IMR-90 (cell line): ENCODE results near the gene EYS. TPM values are rescaled to one million over a fixed set of nuclear protein-coding genes. Genes with fewer than 3 reads are reported as not detected.

ENCODE experiments used
- ATAC-seq: fragments of 200-7000 bp; cut with Tn5 transposase; 2 replicates; pipeline ENCODE4 v1.9.1; 2020; ENCODE audit warnings: low read depth, mild to moderate bottlenecking, moderate library complexity
- BruUV-seq: library from RNA; stranded (reverse); fragments of 400-500 nt; replicated peaks from 2 replicates; lab custom pipeline; 2021; lab: Mats Ljungman, UMichigan
- CTCF ChIA-PET: fragments of 300-600 bp; formaldehyde crosslinking; extraction: SDS; loops from one replicate; lab custom pipeline; 2021; ENCODE audit warnings: antibody characterized with exemption; lab: Yijun Ruan, JAX
- POLR2A ChIA-PET: fragments of 300-600 bp; sonication (Branson Sonifier 250); formaldehyde crosslinking; loops from one replicate; lab custom pipeline; 2022; ENCODE audit warnings: antibody characterized with exemption; ENCODE audit not compliant: unreplicated experiment; lab: Charles Lee
- DNase-seq: peaks from one replicate; pipeline ENCODE4 v3.0.0; 2013
- H2AFZ ChIP-seq: replicated peaks from 2 replicates; pipeline ENCODE3; 2013; ENCODE audit warnings: low read length, mild to moderate bottlenecking; ENCODE audit not compliant: poor library complexity
- H2AK5ac ChIP-seq: 2 replicates; pipeline ENCODE4 v1.6.1; 2013; ENCODE audit warnings: low read depth, low read length, inconsistent platforms
- H2AK9ac ChIP-seq: replicated peaks from 2 replicates; pipeline ENCODE3; 2013; ENCODE audit warnings: mild to moderate bottlenecking, low read depth, low read length, moderate library complexity; ENCODE audit not compliant: poor library complexity
- H2BK120ac ChIP-seq: 2 replicates; pipeline ENCODE4 v1.6.1; 2013; ENCODE audit warnings: low read depth, low read length, inconsistent platforms
- H2BK15ac ChIP-seq: 3 replicates; pipeline ENCODE4 v1.6.1; 2013; ENCODE audit warnings: low read depth, low read length, inconsistent platforms
- H2BK20ac ChIP-seq: 2 replicates; pipeline ENCODE4 v1.6.1; 2013; ENCODE audit warnings: low read depth, mild to moderate bottlenecking, inconsistent platforms, low read length, moderate library complexity
- H2BK5ac ChIP-seq: 2 replicates; pipeline ENCODE4 v1.6.1; 2013; ENCODE audit warnings: mild to moderate bottlenecking, low read depth, low read length, inconsistent platforms; ENCODE audit not compliant: poor library complexity, severe bottlenecking
- H3K14ac ChIP-seq: replicated peaks from 2 replicates; pipeline ENCODE4 v1.6.1; 2013; ENCODE audit warnings: low read depth, low read length, inconsistent platforms
- H3K18ac ChIP-seq: 2 replicates; pipeline ENCODE4 v1.6.1; 2013; ENCODE audit warnings: low read depth, low read length, control low read depth
- H3K23ac ChIP-seq: 2 replicates; pipeline ENCODE4 v1.6.1; 2013; ENCODE audit warnings: low read depth, low read length, inconsistent platforms
- H3K27ac ChIP-seq: 2 replicates; pipeline ENCODE4 v1.5.1; 2013; ENCODE audit warnings: mild to moderate bottlenecking, control low read depth, low read length; ENCODE audit not compliant: insufficient read depth
- H3K27me3 ChIP-seq: 2 replicates; pipeline ENCODE4 v1.6.1; 2013; ENCODE audit warnings: low read length; ENCODE audit not compliant: control insufficient read depth, insufficient read depth
- H3K36me3 ChIP-seq: 2 replicates; pipeline ENCODE4 v1.6.1; 2013; ENCODE audit warnings: low read length, mixed read lengths; ENCODE audit not compliant: control insufficient read depth, insufficient read depth
- H3K4ac ChIP-seq: 2 replicates; pipeline ENCODE4 v1.6.1; 2013; ENCODE audit warnings: low read depth, low read length, inconsistent platforms
- H3K4me1 ChIP-seq: 2 replicates; pipeline ENCODE4 v1.6.1; 2013; ENCODE audit warnings: low read length, mixed read lengths; ENCODE audit not compliant: control insufficient read depth, insufficient read depth
- H3K4me2 ChIP-seq: 2 replicates; pipeline ENCODE4 v1.6.1; 2013; ENCODE audit warnings: low read depth, mild to moderate bottlenecking, control low read depth, low read length, moderate library complexity
- H3K4me3 ChIP-seq: 2 replicates; pipeline ENCODE4 v1.5.1; 2013; ENCODE audit warnings: low read depth, mild to moderate bottlenecking, control low read depth, low read length, moderate library complexity; ENCODE audit not compliant: insufficient read depth
- H3K56ac ChIP-seq: 2 replicates; pipeline ENCODE4 v1.6.1; 2013; ENCODE audit warnings: low read length, inconsistent platforms; ENCODE audit not compliant: insufficient read depth; ENCODE audit errors: extremely low read depth
- H3K79me1 ChIP-seq, 2 experiments: 2 replicates each; pipeline ENCODE4 v1.6.1; 2013; ENCODE audit warnings: low read length in 2 of 2, inconsistent platforms in 1 of 2, low read depth in 1 of 2
- H3K9ac ChIP-seq: 2 replicates; pipeline ENCODE4 v1.6.1; 2013; ENCODE audit warnings: low read depth, low read length, control low read depth
- H3K9me1 ChIP-seq: 2 replicates; pipeline ENCODE4 v1.6.1; 2013; ENCODE audit warnings: low read length, inconsistent platforms; ENCODE audit not compliant: insufficient read depth
- H3K9me3 ChIP-seq: 2 replicates; pipeline ENCODE4 v1.6.1; 2013; ENCODE audit warnings: low read length; ENCODE audit not compliant: control insufficient read depth, insufficient read depth
- H4K20me1 ChIP-seq: 2 replicates; pipeline ENCODE4 v1.6.1; 2013; ENCODE audit warnings: low read length, inconsistent platforms; ENCODE audit not compliant: insufficient read depth
- H4K5ac ChIP-seq: 2 replicates; pipeline ENCODE4 v1.6.1; 2013; ENCODE audit warnings: mild to moderate bottlenecking, low read depth, low read length, control low read depth
- H4K8ac ChIP-seq, 2 experiments: 2 replicates each; pipeline ENCODE4 v1.6.1; 2013; ENCODE audit warnings: low read depth in 2 of 2, low read length in 2 of 2, control low read depth in 1 of 2, inconsistent platforms in 1 of 2
- H4K91ac ChIP-seq: 2 replicates; pipeline ENCODE4 v1.6.1; 2013; ENCODE audit warnings: low read depth, low read length, inconsistent platforms; ENCODE audit not compliant: insufficient read depth
- CEBPB ChIP-seq: IDR thresholded peaks from 2 replicates; pipeline ENCODE4 v1.6.1; 2012; ENCODE audit warnings: low read depth, low read length, improper control_type of control experiment
- CHD1 ChIP-seq: IDR thresholded peaks from 2 replicates; pipeline ENCODE4 v1.6.1; 2012; ENCODE audit warnings: low read depth, low read length, improper control_type of control experiment
- FOS ChIP-seq: fragments of 150-350 bp; IDR thresholded peaks from 2 replicates; pipeline ENCODE4 v1.6.1; 2016; ENCODE audit warnings: low read depth, low read length
- MAFK ChIP-seq: IDR thresholded peaks from 2 replicates; pipeline ENCODE4 v1.6.1; 2012; ENCODE audit warnings: low read depth, low read length, improper control_type of control experiment
- MAZ ChIP-seq: IDR thresholded peaks from 2 replicates; pipeline ENCODE4 v1.6.1; 2012; ENCODE audit warnings: low read depth, mild to moderate bottlenecking, low read length, improper control_type of control experiment, moderate library complexity, borderline replicate concordance
- MXI1 ChIP-seq: IDR thresholded peaks from 2 replicates; pipeline ENCODE4 v1.6.1; 2012; ENCODE audit warnings: low read depth, mild to moderate bottlenecking, low read length, moderate library complexity, borderline replicate concordance
- POLR2A ChIP-seq: IDR thresholded peaks from 2 replicates; pipeline ENCODE4 v1.6.1; 2012; ENCODE audit warnings: mild to moderate bottlenecking, low read depth, low read length
- RCOR1 ChIP-seq: IDR thresholded peaks from 2 replicates; pipeline ENCODE4 v1.6.1; 2012; ENCODE audit warnings: mild to moderate bottlenecking, low read length, improper control_type of control experiment; ENCODE audit not compliant: insufficient replicate concordance
- RFX5 ChIP-seq: IDR thresholded peaks from 2 replicates; pipeline ENCODE4 v1.8.0; 2012; ENCODE audit warnings: low read depth, mild to moderate bottlenecking, low read length, moderate library complexity
- SMC3 ChIP-seq: fragments of 150-350 bp; IDR thresholded peaks from 2 replicates; pipeline ENCODE4 v1.6.1; 2016; ENCODE audit warnings: low read depth, mild to moderate bottlenecking, antibody characterized with exemption, low read length, moderate library complexity
- dilution Hi-C: fragments of 300-500 bp; cut with HindIII; formaldehyde crosslinking; loops from one replicate; pipeline ENCODE4 v1.14.3; 2018; ENCODE audit warnings: low sequenced_read_pairs; ENCODE audit not compliant: unreplicated experiment
- in situ Hi-C: fragments of 300-500 bp; cut with MboI; formaldehyde crosslinking; loops from 3 replicates; pipeline ENCODE4 v1.14.3; 2019; ENCODE audit warnings: low sequenced_read_pairs, inconsistent platforms, mixed read lengths
- intact Hi-C: fragments of 100-400 bp; cut with micrococcal nuclease; formaldehyde crosslinking; loops from 2 replicates; pipeline ENCODE4 v1.10.0; 2022
- polyA plus RNA-seq, 3 experiments: library from polyadenylated mRNA; depleted of rRNA; stranded (reverse); fragments of >200 nt; gene quantifications; 2 replicates each; pipeline ENCODE4 v1.2.3, GENCODE V29; 2012; ENCODE audit warnings: low replicate concordance in 1 of 3
- total RNA-seq: library from RNA; depleted of rRNA; stranded (reverse); fragments of >200 nt; gene quantifications from 2 replicates; pipeline ENCODE4 v1.2.3, GENCODE V29; 2012

The EYS gene
- total and polyA plus RNA-seq, 2 of the 4 experiments (the other 2 are of a cell fraction): under 0.01 TPM; not detected in 1

GRCh38 chr6:63797721-63798120, 1909.3 kb downstream of the EYS start:
- H3K18ac ChIP-seq: no peak overlapping the region
- H4K91ac ChIP-seq: no peak overlapping the region
- CTCF ChIA-PET: no interaction called here
- dilution Hi-C loops (no loop called here), intact Hi-C loops (no loop called here), in situ Hi-C loops (no loop called here)
- H3K27ac ChIP-seq: no peak overlapping the region
- H3K4ac ChIP-seq: no peak overlapping the region
- H3K9me3 ChIP-seq: no peaks in the 10 kb centered on the region
- no peak overlapping the region for H3K9ac ChIP-seq
- H4K20me1 ChIP-seq: no peaks in the 10 kb centered on the region
- H2AK5ac ChIP-seq: no peak overlapping the region
- H3K27me3 ChIP-seq: no peaks in the 10 kb centered on the region
- H2BK5ac ChIP-seq: no peak overlapping the region
- no peak overlapping the region for H2BK15ac ChIP-seq
- no peak overlapping the region for H3K14ac ChIP-seq
- no peak overlapping the region for H2AK9ac ChIP-seq
- H2AFZ ChIP-seq: no peak overlapping the region
- ATAC-seq (no peak), DNase-seq (no peak)
- peaks cover 1% of the 10 kb centered on the region; the same call in 1 of the 2 replicates for H3K4me1 ChIP-seq
- no peaks in the 10 kb centered on the region for H3K9me1 ChIP-seq
- H3K79me1 ChIP-seq: no peaks in the 10 kb centered on the region
- H3K4me3 ChIP-seq: no peak overlapping the region
- no peak overlapping the region for H4K5ac ChIP-seq
- H3K4me2 ChIP-seq: no peak overlapping the region
- no peak overlapping the region for H4K8ac ChIP-seq
- POLR2A ChIA-PET: no interaction called here
- TF ChIP-seq MXI1: no peak
- no peak for TF ChIP-seq FOS
- no peak for TF ChIP-seq RCOR1
- TF ChIP-seq SMC3: no peak
- TF ChIP-seq RFX5: no peak
- no peak for TF ChIP-seq MAZ
- no peak for TF ChIP-seq CEBPB
- TF ChIP-seq MAFK: no peak
- no peak for TF ChIP-seq POLR2A
- TF ChIP-seq CHD1: no peak
- no peak overlapping the region for H3K23ac ChIP-seq
- no TSS peak for BruUV-seq
- no peaks in the 10 kb centered on the region for H3K36me3 ChIP-seq
- no peak overlapping the region for H2BK120ac ChIP-seq
- no peak overlapping the region for H2BK20ac ChIP-seq
- no peak overlapping the region for H3K56ac ChIP-seq
